Left forelimb (tissue), 1 donor: ENCODE results near the gene GRIK4.
"Not testable (repeated sequence)": the region's sequence is repeated elsewhere in the genome, so short reads cannot be mapped to it uniquely, and the experiment has no call there.

Source experiments
- DNase-seq: peaks from one replicate; pipeline ENCODE4 v3.0.0-alpha.2; 2018; ENCODE audit warnings: low spot score

GRIK4 gene

GRCh38 chr11:121004206-121004840 is 492.8 kb downstream of the GRIK4 start:
- no peak for DNase-seq

- no peak for DNase-seq
Measured at GRCh38 chr11:121006922-121007321, 495.4 kb downstream of the GRIK4 start.

GRCh38 chr11:121008551-121008950 is 497.0 kb downstream of the GRIK4 start:
- DNase-seq: no peak

GRCh38 chr11:121012091-121012490 is 500.5 kb downstream of the GRIK4 start:
- no peak for DNase-seq

GRCh38 chr11:121018746-121019145 is 507.2 kb downstream of the GRIK4 start:
- no peak for DNase-seq

- DNase-seq: not testable (repeated sequence)
Measured at GRCh38 chr11:121021718-121022117, 510.2 kb downstream of the GRIK4 start.

- DNase-seq: peak; percentile 91
Measured at GRCh38 chr11:121023848-121024751, 512.6 kb downstream of the GRIK4 start, which contains the start of gene TBCEL. Gene TBCEL (plus strand): TSS chr11:121024102. CDS start chr11:121045691, 21,589 bp downstream.

GRCh38 chr11:121024989-121025388 is 513.4 kb downstream of the GRIK4 start:
- no peak for DNase-seq

GRCh38 chr11:121029153-121029552 is 517.6 kb downstream of the GRIK4 start:
- no peak for DNase-seq

GRCh38 chr11:121029813-121030445 is 518.4 kb downstream of the GRIK4 start:
- no peak for DNase-seq

GRCh38 chr11:121031167-121031566 is 519.6 kb downstream of the GRIK4 start:
- no peak for DNase-seq

GRCh38 chr11:121031648-121032047 is 520.1 kb downstream of the GRIK4 start:
- not testable (repeated sequence) for DNase-seq

- no peak for DNase-seq
Measured at GRCh38 chr11:121032546-121032945, 521.0 kb downstream of the GRIK4 start.

GRCh38 chr11:121033635-121034034 is 522.1 kb downstream of the GRIK4 start:
- no peak for DNase-seq

GRCh38 chr11:121035169-121035755 is 523.7 kb downstream of the GRIK4 start:
- no peak for DNase-seq

GRCh38 chr11:121035780-121036179 is 524.2 kb downstream of the GRIK4 start:
- no peak for DNase-seq

- DNase-seq: no peak
Measured at GRCh38 chr11:121037016-121037415, 525.5 kb downstream of the GRIK4 start.
